K562 (cell line): ENCODE data around the gene MRM3. TPM values are rescaled to one million over a fixed set of nuclear protein-coding genes. Genes with fewer than 3 reads are reported as not detected.

Source experiments
- CBFA2T2 ChIP-seq: fragments of 450-650 bp; conservative IDR thresholded peaks from 2 replicates; pipeline ENCODE4 v1.6.1; 2017; ENCODE audit warnings: mild to moderate bottlenecking
- CEBPB ChIP-seq: fragments of 450-650 bp; IDR thresholded peaks from 2 replicates; pipeline ENCODE4 v1.6.1; 2016; ENCODE audit warnings: missing genetic modification characterization, missing compliant biosample characterization
- CREM ChIP-seq: IDR thresholded peaks from 2 replicates; pipeline ENCODE4 v1.6.1; 2014; ENCODE audit warnings: antibody characterized with exemption, low read depth
- CTCF ChIP-seq, 3 experiments: IDR thresholded peaks in 2 of 3; conservative IDR thresholded peaks in 1 of 3; 2 replicates each; pipeline ENCODE4 v1.5.1; 2011 to 2012; ENCODE audit warnings: low read length in 3 of 3, mild to moderate bottlenecking in 3 of 3, control low read depth in 2 of 3, improper control_type of control experiment in 1 of 3, inconsistent platforms in 1 of 3, low read depth in 1 of 3, mixed read lengths in 1 of 3, moderate library complexity in 1 of 3; ENCODE audit not compliant: insufficient read depth in 2 of 3
- E2F4 ChIP-seq: sonication (generic); formaldehyde crosslinking; IDR thresholded peaks from 2 replicates; pipeline ENCODE4 v1.8.0; 2022; ENCODE audit warnings: mild to moderate bottlenecking, low read depth, missing genetic modification reagents
- ELF4 ChIP-seq: fragments of 450-650 bp; formaldehyde crosslinking; IDR thresholded peaks from 2 replicates; pipeline ENCODE4 v1.4.0; 2022; ENCODE audit warnings: missing genetic modification characterization
- GABPA ChIP-seq: fragments of 200-800 bp; sonication (Bioruptor generic); conservative IDR thresholded peaks from 2 replicates; pipeline ENCODE4 v1.6.1; 2016; ENCODE audit warnings: low read depth, missing genetic modification characterization, missing compliant biosample characterization
- GMEB1 ChIP-seq: fragments of 250-450 bp; sonication (Bioruptor Pico); IDR thresholded peaks from 2 replicates; pipeline ENCODE4 v1.4.0; 2020; ENCODE audit warnings: mild to moderate bottlenecking
- JUND ChIP-seq, 2 experiments: IDR thresholded peaks; 2 replicates in 1 of 2; 3 replicates in 1 of 2; pipeline ENCODE4 v1.6.1; 2011; ENCODE audit warnings: borderline replicate concordance in 2 of 2, low read depth in 2 of 2, low read length in 2 of 2, improper control_type of control experiment in 1 of 2, missing biosample characterization in 1 of 2, missing genetic modification characterization in 1 of 2, missing genetic modification reagents in 1 of 2
- MNT ChIP-seq, 2 experiments: fragments of 450-650 bp; conservative IDR thresholded peaks; 2 replicates each; pipeline ENCODE4 v1.6.1; 2017; ENCODE audit warnings: mild to moderate bottlenecking in 2 of 2, moderate library complexity in 2 of 2
- MTA3 ChIP-seq: fragments of 450-650 bp; formaldehyde crosslinking; IDR thresholded peaks from 2 replicates; pipeline ENCODE4 v1.6.1; 2017; ENCODE audit warnings: mild to moderate bottlenecking, borderline replicate concordance
- PURB ChIP-seq: sonication (generic); formaldehyde crosslinking; IDR thresholded peaks from 2 replicates; pipeline ENCODE4 v1.9.0; 2021; ENCODE audit warnings: low read depth, mild to moderate bottlenecking, missing genetic modification reagents
- SUPT5H ChIP-seq: fragments of 450-650 bp; IDR thresholded peaks from 2 replicates; pipeline ENCODE4 v1.6.1; 2016
- TFAP4 ChIP-seq: sonication (generic); formaldehyde crosslinking; IDR thresholded peaks from 2 replicates; pipeline ENCODE4 v1.8.0; 2022; ENCODE audit warnings: missing genetic modification reagents, mild to moderate bottlenecking, moderate library complexity, borderline replicate concordance
- VEZF1 ChIP-seq: fragments of 200-800 bp; sonication (Bioruptor generic); IDR thresholded peaks from 2 replicates; pipeline ENCODE4 v1.6.1; 2017; ENCODE audit warnings: missing genetic modification characterization, missing compliant biosample characterization
- XRCC5 ChIP-seq: fragments of 200-400 bp; formaldehyde crosslinking; IDR thresholded peaks from 2 replicates; pipeline ENCODE4 v1.6.1; 2017; ENCODE audit warnings: low read depth, mild to moderate bottlenecking, low read length
- polyA plus RNA-seq, 8 experiments: library from polyadenylated mRNA; depleted of rRNA in 4 of 8; stranded (reverse) in 5 of 8; unstranded in 3 of 8; fragments of >200 nt; fragmentation: Nextera tagmentation in 2 of 8; fragmentation: Illumina TruSeq in 1 of 8; extraction: Ambion mirVana in 2 of 8; extraction: Trizol in 1 of 8; gene quantifications; 2 replicates each; pipeline versions ENCODE4 v1.2.1 to v1.2.3, GENCODE V29; 2011 to 2014; ENCODE audit warnings: inconsistent platforms in 1 of 8, missing spikeins in 1 of 8
- total RNA-seq, 7 experiments: library from RNA; depleted of rRNA in 6 of 7; stranded (reverse); fragments of >200 nt in 6 of 7; fragmentation: Illumina TruSeq in 2 of 7; extraction: Trizol in 2 of 7; gene quantifications; 2 replicates each; pipeline versions ENCODE4 v1.2.1 to v1.2.3, GENCODE V29; 2011 to 2021; ENCODE audit warnings: low replicate concordance in 1 of 7

The MRM3 gene
- total and polyA plus RNA-seq, 9 of the 15 experiments (the other 6 are each of a cell fraction or from before 2014, with no cell fraction given): 2.4 to 24.8 (median 18.3) TPM

GRCh38 chr17:752002-752619 is 30.0 kb upstream of the MRM3 start, which contains the start of gene GEMIN4 (continued):
- TF ChIP-seq VEZF1 (CRISPR knock-in tag): peak; percentile 70
- TF ChIP-seq GABPA (tag): peak; percentile 35; the same call in 1 of the 2 replicates
- 0 out of 2 replicates have a peak, but pooled peaks have one; percentile 65 for TF ChIP-seq XRCC5
- TF ChIP-seq CEBPB (tag): no peak
- 0 out of 2 replicates have a peak, but pooled peaks have one; percentile 53 for TF ChIP-seq ELF4 (CRISPR knock-in tag)
- peak; percentile 47; the same call in 1 of the 2 replicates for TF ChIP-seq E2F4 (CRISPR knock-in tag)
- TF ChIP-seq GMEB1 (CRISPR knock-in tag): peak; percentile 83
- TF ChIP-seq TFAP4 (CRISPR knock-in tag): peak; percentile 52; the same call in 1 of the 2 replicates
- TF ChIP-seq PURB: no peak
- TF ChIP-seq SUPT5H: peak; percentile 66
- peak; percentile 4; the same call in 1 of the 2 replicates for TF ChIP-seq JUND (IDR thresholded peaks at IDR 0.05; ENCODE audit: borderline replicate concordance, low read depth, low read length)
- no peak; the same call in 2 of the 3 replicates for TF ChIP-seq JUND (tag; IDR thresholded peaks at IDR 0.05; ENCODE audit: borderline replicate concordance, low read depth, low read length)
- no peak for TF ChIP-seq CBFA2T2
- TF ChIP-seq CTCF (IDR thresholded peaks at IDR 0.05 in 2 of 3, conservative IDR thresholded peaks at IDR 0.05 in 1 of 3; ENCODE audit: insufficient read depth in 2 of 3, low read depth in 1 of 3, low read length in 3 of 3): peak; percentile 77 to 82 (median 81)
- peak; percentile 33; the same call in 1 of the 2 replicates for TF ChIP-seq MTA3
- TF ChIP-seq MNT (conservative IDR thresholded peaks at IDR 0.05): peak; percentile 18 to 47; a peak in 3 of 4 replicates
- TF ChIP-seq CREM: peak; percentile 67
